Measurements from ENCODE around the gene HMGB2. TPM values are rescaled to one million over a fixed set of nuclear protein-coding genes. Genes with fewer than 3 reads are reported as not detected.
A peak's percentile ranks its signal among the peaks of the same experiment; 100 is the strongest.

The HMGB2 gene
- total and polyA plus RNA-seq, 4 experiments from 2014 or later: 110 to 255 (median 156) TPM

GRCh38 chr4:173316060-173316459 is 18.1 kb downstream of the HMGB2 start:
- Histone ChIP-seq H3K4me3 (ENCODE audit: low read length in 2 of 2) (no peak overlapping the region), H3K36me3 (ENCODE audit: insufficient read depth, low read length) (peaks cover 4% of the 10 kb centered on the region), H3K9me3 (ENCODE audit: control insufficient read depth in 1 of 2, low read length in 2 of 2) (no peaks in the 10 kb centered on the region), H3K27ac (ENCODE audit: low read depth, low read length) (no peak overlapping the region), H3K4me1 (ENCODE audit: insufficient read depth, low read length) (no peaks in the 10 kb centered on the region), H3K27me3 (ENCODE audit: insufficient read depth, low read length) (no peaks in the 10 kb centered on the region)
- DNase-seq: no peak
- Mint-ChIP-seq H3K27ac (no peak overlapping the region), H3K9me3 (no peaks in the 10 kb centered on the region), H3K4me1 (peaks cover 0 to 2% (median under 1%) of the 10 kb centered on the region in 4 donors), H3K4me3 (no peak overlapping the region), H3K36me3 (peaks cover 9 to 20% of the 10 kb centered on the region in 2 donors), H3K27me3 (no peaks in the 10 kb centered on the region)
- ChIA-PET POLR2A (ENCODE audit: partially characterized antibody) (no interaction called here), CTCF (ENCODE audit: partially characterized antibody) (interaction anchor here (8.0 kb wide), 1 partner anchor 100 kb away, joined by 295 read pairs; no protein-coding TSS in a partner anchor)
- intact Hi-C loops (cut with micrococcal nuclease): loop anchor here (5.0 kb wide), 1 partner anchor 304 kb away; no protein-coding TSS in a partner anchor

- H3K4me3 Mint-ChIP-seq: no peak overlapping the region
- Histone ChIP-seq H3K27me3 (ENCODE audit: insufficient read depth, low read length) (no peaks in the 10 kb centered on the region), H3K4me3 (ENCODE audit: low read length in 2 of 2) (no peak overlapping the region), H3K36me3 (ENCODE audit: insufficient read depth, low read length) (peaks cover 4% of the 10 kb centered on the region), H3K4me1 (ENCODE audit: insufficient read depth, low read length) (no peaks in the 10 kb centered on the region), H3K9me3 (ENCODE audit: control insufficient read depth in 1 of 2, low read length in 2 of 2) (no peaks in the 10 kb centered on the region), H3K27ac (ENCODE audit: low read depth, low read length) (no peak overlapping the region)
- no peaks in the 10 kb centered on the region for H3K9me3 Mint-ChIP-seq
- H3K36me3 Mint-ChIP-seq: peaks cover 11 to 24% of the 10 kb centered on the region in 2 donors
- intact Hi-C loops (cut with micrococcal nuclease): loop anchor here (5.0 kb wide), 1 partner anchor 302 kb away; no protein-coding TSS in a partner anchor
- H3K4me1 Mint-ChIP-seq: peaks cover 0 to 2% (median under 1%) of the 10 kb centered on the region in 4 donors
- H3K27ac Mint-ChIP-seq: no peak overlapping the region
- H3K27me3 Mint-ChIP-seq: no peaks in the 10 kb centered on the region
- CTCF ChIA-PET (ENCODE audit: partially characterized antibody): interaction anchor here (0.8 to 1.4 kb wide), 2 partner anchors 106 to 180 kb away, joined by 3 read pairs; no protein-coding TSS in a partner anchor
- no peak for DNase-seq
- POLR2A ChIA-PET (ENCODE audit: partially characterized antibody): no interaction called here
Measured at GRCh38 chr4:173314715-173315114, 19.4 kb downstream of the HMGB2 start.

- H3K4me1 Mint-ChIP-seq: no peaks in the 10 kb centered on the region
- H3K27ac Mint-ChIP-seq: peak overlapping the region in 1 of 7 donors; percentile 0
- no peak overlapping the region for H3K27ac ChIP-seq (ENCODE audit: low read depth, low read length)
- DNase-seq: no peak
- CTCF ChIA-PET (ENCODE audit: partially characterized antibody): interaction anchor here (2.3 to 3.2 kb wide), 3 partner anchors 10 to 107 kb away, joined by 5 to 16 read pairs (median 14); no protein-coding TSS in a partner anchor
- no peak overlapping the region for H3K4me3 Mint-ChIP-seq
- H3K36me3 Mint-ChIP-seq: peaks cover 11 to 28% of the 10 kb centered on the region in 2 donors
- no peaks in the 10 kb centered on the region for H3K27me3 Mint-ChIP-seq
- H3K9me3 Mint-ChIP-seq: no peaks in the 10 kb centered on the region
- POLR2A ChIA-PET (ENCODE audit: partially characterized antibody): interaction anchor here (0.8 kb wide), 1 partner anchor 23 kb away, joined by 3 read pairs; the partner anchor contains the start of gene HMGB2
- no peak overlapping the region for H3K4me3 ChIP-seq (ENCODE audit: low read length in 2 of 2)
- H3K36me3 ChIP-seq (ENCODE audit: insufficient read depth, low read length): peaks cover 4% of the 10 kb centered on the region
- no peaks in the 10 kb centered on the region for H3K9me3 ChIP-seq (ENCODE audit: control insufficient read depth in 1 of 2, low read length in 2 of 2)
- H3K4me1 ChIP-seq (ENCODE audit: insufficient read depth, low read length): no peaks in the 10 kb centered on the region
- intact Hi-C loops (cut with micrococcal nuclease): no loop called here
- no peaks in the 10 kb centered on the region for H3K27me3 ChIP-seq (ENCODE audit: insufficient read depth, low read length)
Measured at GRCh38 chr4:173311368-173311767, 22.8 kb downstream of the HMGB2 start.

- peaks cover 30 to 42% of the 10 kb centered on the region in 2 donors for H3K36me3 Mint-ChIP-seq
- no peaks in the 10 kb centered on the region for H3K9me3 Mint-ChIP-seq
- no peak overlapping the region for H3K27ac ChIP-seq (ENCODE audit: low read depth, low read length)
- ChIA-PET POLR2A (ENCODE audit: partially characterized antibody) (no interaction called here), CTCF (ENCODE audit: partially characterized antibody) (interaction anchor here (0.9 to 3.1 kb wide), 6 partner anchors 12 to 294 kb away, joined by 3 to 20 read pairs (median 4); no protein-coding TSS in a partner anchor)
- H3K9me3 ChIP-seq (ENCODE audit: control insufficient read depth in 1 of 2, low read length in 2 of 2): no peaks in the 10 kb centered on the region
- no peaks in the 10 kb centered on the region for H3K27me3 Mint-ChIP-seq
- no peak overlapping the region for H3K4me3 ChIP-seq (ENCODE audit: low read length in 2 of 2)
- H3K36me3 ChIP-seq (ENCODE audit: insufficient read depth, low read length): no peaks in the 10 kb centered on the region
- H3K27me3 ChIP-seq (ENCODE audit: insufficient read depth, low read length): no peaks in the 10 kb centered on the region
- no peak for DNase-seq
- intact Hi-C loops (cut with micrococcal nuclease): no loop called here
- peak overlapping the region in 1 of 7 donors; percentile 5 for H3K27ac Mint-ChIP-seq
- no peaks in the 10 kb centered on the region for H3K4me1 Mint-ChIP-seq
- no peak overlapping the region for H3K4me3 Mint-ChIP-seq
- no peaks in the 10 kb centered on the region for H3K4me1 ChIP-seq (ENCODE audit: insufficient read depth, low read length)
Measured at GRCh38 chr4:173307778-173308177, 26.4 kb downstream of the HMGB2 start.

- Mint-ChIP-seq H3K27ac (no peak overlapping the region), H3K4me3 (no peak overlapping the region), H3K9me3 (no peaks in the 10 kb centered on the region), H3K27me3 (no peaks in the 10 kb centered on the region), H3K36me3 (peaks cover 17 to 26% of the 10 kb centered on the region in 2 donors), H3K4me1 (peaks cover 0 to 6% (median 2%) of the 10 kb centered on the region in 4 donors)
- Histone ChIP-seq H3K27me3 (ENCODE audit: insufficient read depth, low read length) (no peaks in the 10 kb centered on the region), H3K27ac (ENCODE audit: low read depth, low read length) (no peak overlapping the region), H3K9me3 (ENCODE audit: control insufficient read depth in 1 of 2, low read length in 2 of 2) (no peaks in the 10 kb centered on the region), H3K4me1 (ENCODE audit: insufficient read depth, low read length) (no peaks in the 10 kb centered on the region), H3K36me3 (ENCODE audit: insufficient read depth, low read length) (no peaks in the 10 kb centered on the region), H3K4me3 (ENCODE audit: low read length in 2 of 2) (no peak overlapping the region)
- intact Hi-C loops (cut with micrococcal nuclease): loop anchor here (1.0 kb wide), 2 partner anchors 276 to 288 kb away; no protein-coding TSS in a partner anchor
- ChIA-PET CTCF (ENCODE audit: partially characterized antibody) (interaction anchor here (0.6 to 5.0 kb wide), 49 partner anchors 9 to 310 kb away, joined by 3 to 145 read pairs (median 4); no protein-coding TSS in a partner anchor), POLR2A (ENCODE audit: partially characterized antibody) (interaction anchor here (1.0 kb wide), 1 partner anchor 288 kb away, joined by 5 read pairs; no protein-coding TSS in a partner anchor)
- peak in 4 of 5 donors; percentile 25 to 32 (median 28) for DNase-seq
Measured at GRCh38 chr4:173301518-173302201, 32.5 kb downstream of the HMGB2 start.

- peak overlapping the region in 1 of 7 donors; percentile 13 for H3K27ac Mint-ChIP-seq
- Histone ChIP-seq H3K9me3 (ENCODE audit: control insufficient read depth in 1 of 2, low read length in 2 of 2) (no peaks in the 10 kb centered on the region), H3K27me3 (ENCODE audit: insufficient read depth, low read length) (no peaks in the 10 kb centered on the region), H3K4me3 (ENCODE audit: low read length in 2 of 2) (no peak overlapping the region), H3K4me1 (ENCODE audit: insufficient read depth, low read length) (peaks cover 3% of the 10 kb centered on the region), H3K36me3 (ENCODE audit: insufficient read depth, low read length) (no peaks in the 10 kb centered on the region), H3K27ac (ENCODE audit: low read depth, low read length) (no peak overlapping the region)
- H3K9me3 Mint-ChIP-seq: no peaks in the 10 kb centered on the region
- POLR2A ChIA-PET (ENCODE audit: partially characterized antibody): no interaction called here
- no peak for DNase-seq
- H3K4me3 Mint-ChIP-seq: no peak overlapping the region
- CTCF ChIA-PET (ENCODE audit: partially characterized antibody): interaction anchor here (0.7 kb wide), 1 partner anchor 281 kb away, joined by 3 read pairs; no protein-coding TSS in a partner anchor
- H3K27me3 Mint-ChIP-seq: no peaks in the 10 kb centered on the region
- H3K36me3 Mint-ChIP-seq: peaks cover 6 to 9% of the 10 kb centered on the region in 2 donors
- intact Hi-C loops (cut with micrococcal nuclease): no loop called here
- peaks cover 0 to 4% (median 3%) of the 10 kb centered on the region in 4 donors for H3K4me1 Mint-ChIP-seq
Measured at GRCh38 chr4:173294444-173294843, 39.7 kb downstream of the HMGB2 start.

GRCh38 chr4:173293663-173294062 is 40.5 kb downstream of the HMGB2 start:
- no peaks in the 10 kb centered on the region for H3K27me3 Mint-ChIP-seq
- POLR2A ChIA-PET (ENCODE audit: partially characterized antibody): no interaction called here
- intact Hi-C loops (cut with micrococcal nuclease): no loop called here
- H3K9me3 Mint-ChIP-seq: no peaks in the 10 kb centered on the region
- DNase-seq: no peak
- no peaks in the 10 kb centered on the region for H3K36me3 ChIP-seq (ENCODE audit: insufficient read depth, low read length)
- no peaks in the 10 kb centered on the region for H3K27me3 ChIP-seq (ENCODE audit: insufficient read depth, low read length)
- H3K4me3 Mint-ChIP-seq: no peak overlapping the region
- H3K36me3 Mint-ChIP-seq: peaks cover 6 to 9% of the 10 kb centered on the region in 2 donors
- no peaks in the 10 kb centered on the region for H3K9me3 ChIP-seq (ENCODE audit: control insufficient read depth in 1 of 2, low read length in 2 of 2)
- no peak overlapping the region for H3K27ac ChIP-seq (ENCODE audit: low read depth, low read length)
- no peak overlapping the region for H3K4me3 ChIP-seq (ENCODE audit: low read length in 2 of 2)
- H3K4me1 Mint-ChIP-seq: peaks cover 4 to 12% (median 9%) of the 10 kb centered on the region in 4 donors
- H3K4me1 ChIP-seq (ENCODE audit: insufficient read depth, low read length): peaks cover 11% of the 10 kb centered on the region
- no peak overlapping the region for H3K27ac Mint-ChIP-seq
- CTCF ChIA-PET (ENCODE audit: partially characterized antibody): interaction anchor here (0.8 to 3.0 kb wide), 6 partner anchors 7 to 826 kb away, joined by 3 to 38 read pairs (median 7); no protein-coding TSS in a partner anchor
